GM21381 (cell line): ENCODE results near the gene ESYT2.

Source experiments
- ATAC-seq: cut with Tn5 transposase; IDR thresholded peaks from one replicate; pipeline ENCODE4 v1.9.1; 2021; ENCODE audit warnings: mild to moderate bottlenecking, moderate library complexity; ENCODE audit not compliant: unreplicated experiment

The ESYT2 gene

GRCh38 chr7:158771213-158771834, 58.0 kb downstream of the ESYT2 start:
- ATAC-seq = no peak

GRCh38 chr7:158767707-158768106, 61.6 kb downstream of the ESYT2 start:
- no peak for ATAC-seq

GRCh38 chr7:158766570-158767281, 62.6 kb downstream of the ESYT2 start:
- ATAC-seq = no peak

- ATAC-seq = no peak
Measured at GRCh38 chr7:158765020-158765419, 64.3 kb downstream of the ESYT2 start.

GRCh38 chr7:158763454-158764033, 65.8 kb downstream of the ESYT2 start:
- no peak for ATAC-seq

- ATAC-seq = no peak
Measured at GRCh38 chr7:158761945-158762344, 67.4 kb downstream of the ESYT2 start.

- ATAC-seq = no peak
Measured at GRCh38 chr7:158760936-158761335, 68.4 kb downstream of the ESYT2 start.

GRCh38 chr7:158760445-158760764, 68.9 kb downstream of the ESYT2 start:
- no peak for ATAC-seq

GRCh38 chr7:158759749-158760444, 69.4 kb downstream of the ESYT2 start:
- ATAC-seq = no peak

GRCh38 chr7:158759245-158759614, 70.1 kb downstream of the ESYT2 start:
- no peak for ATAC-seq

- ATAC-seq = no peak
Measured at GRCh38 chr7:158758586-158759244, 70.6 kb downstream of the ESYT2 start.

GRCh38 chr7:158757404-158757989, 71.8 kb downstream of the ESYT2 start:
- ATAC-seq = no peak

GRCh38 chr7:158754746-158755444, 74.4 kb downstream of the ESYT2 start:
- no peak for ATAC-seq

- ATAC-seq = no peak
Measured at GRCh38 chr7:158753900-158754299, 75.4 kb downstream of the ESYT2 start.

GRCh38 chr7:158751751-158752150, 77.6 kb downstream of the ESYT2 start:
- ATAC-seq = no peak

- no peak for ATAC-seq
Measured at GRCh38 chr7:158751199-158751598, 78.1 kb downstream of the ESYT2 start.

- ATAC-seq = no peak
Measured at GRCh38 chr7:158750702-158751101, 78.6 kb downstream of the ESYT2 start.

- no peak for ATAC-seq
Measured at GRCh38 chr7:158749396-158749795, 79.9 kb downstream of the ESYT2 start.

GRCh38 chr7:158748335-158748734, 81.0 kb downstream of the ESYT2 start:
- no peak for ATAC-seq

- ATAC-seq = no peak
Measured at GRCh38 chr7:158747408-158747807, 81.9 kb downstream of the ESYT2 start.
